B cell (primary cell): Measurements from ENCODE around the gene RFTN2.

Experiments
- EZH2 ChIP-seq: IDR thresholded peaks from 2 replicates; pipeline ENCODE4 v1.6.1; 2012; ENCODE audit warnings: borderline replicate concordance, low read depth, mild to moderate bottlenecking, moderate library complexity, low read length; ENCODE audit not compliant: insufficient read depth, poor library complexity, severe bottlenecking
- TF ChIP-seq, protein P1 (sequence below): fragments of 200-600 bp; IDR thresholded peaks from one replicate; pipeline ENCODE4 v1.8.0; 2022; ENCODE audit warnings: antibody characterized with exemption, mild to moderate bottlenecking

DNA sequence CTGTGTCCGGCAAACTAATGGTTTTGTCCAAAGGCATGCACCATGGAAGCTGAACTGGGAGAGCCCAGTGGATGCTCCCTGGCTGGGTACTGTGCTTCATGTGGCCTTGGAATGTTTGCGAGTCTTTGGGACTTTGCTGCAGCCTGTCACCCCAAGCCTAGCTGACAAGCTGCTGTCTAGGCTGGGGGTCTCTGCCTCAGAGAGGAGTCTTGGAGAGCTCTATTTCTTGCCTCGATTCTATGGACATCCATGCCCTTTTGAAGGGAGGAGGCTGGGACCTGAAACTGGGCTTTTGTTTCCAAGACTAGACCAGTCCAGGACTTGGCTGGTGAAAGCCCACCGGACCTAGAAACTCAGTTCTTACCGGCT, 31.4 kb upstream of the RFTN2 start:
- TF ChIP-seq, protein P1, sequence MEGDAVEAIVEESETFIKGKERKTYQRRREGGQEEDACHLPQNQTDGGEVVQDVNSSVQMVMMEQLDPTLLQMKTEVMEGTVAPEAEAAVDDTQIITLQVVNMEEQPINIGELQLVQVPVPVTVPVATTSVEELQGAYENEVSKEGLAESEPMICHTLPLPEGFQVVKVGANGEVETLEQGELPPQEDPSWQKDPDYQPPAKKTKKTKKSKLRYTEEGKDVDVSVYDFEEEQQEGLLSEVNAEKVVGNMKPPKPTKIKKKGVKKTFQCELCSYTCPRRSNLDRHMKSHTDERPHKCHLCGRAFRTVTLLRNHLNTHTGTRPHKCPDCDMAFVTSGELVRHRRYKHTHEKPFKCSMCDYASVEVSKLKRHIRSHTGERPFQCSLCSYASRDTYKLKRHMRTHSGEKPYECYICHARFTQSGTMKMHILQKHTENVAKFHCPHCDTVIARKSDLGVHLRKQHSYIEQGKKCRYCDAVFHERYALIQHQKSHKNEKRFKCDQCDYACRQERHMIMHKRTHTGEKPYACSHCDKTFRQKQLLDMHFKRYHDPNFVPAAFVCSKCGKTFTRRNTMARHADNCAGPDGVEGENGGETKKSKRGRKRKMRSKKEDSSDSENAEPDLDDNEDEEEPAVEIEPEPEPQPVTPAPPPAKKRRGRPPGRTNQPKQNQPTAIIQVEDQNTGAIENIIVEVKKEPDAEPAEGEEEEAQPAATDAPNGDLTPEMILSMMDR = no peak
- no peak for TF ChIP-seq EZH2
